HK-2 (cell line): ENCODE results near the gene TRIM52.

Experiments used
- DNase-seq: peaks from one replicate; pipeline ENCODE4 v3.0.0-alpha.2; 2018; ENCODE audit not compliant: unreplicated experiment

TRIM52 gene

DNA sequence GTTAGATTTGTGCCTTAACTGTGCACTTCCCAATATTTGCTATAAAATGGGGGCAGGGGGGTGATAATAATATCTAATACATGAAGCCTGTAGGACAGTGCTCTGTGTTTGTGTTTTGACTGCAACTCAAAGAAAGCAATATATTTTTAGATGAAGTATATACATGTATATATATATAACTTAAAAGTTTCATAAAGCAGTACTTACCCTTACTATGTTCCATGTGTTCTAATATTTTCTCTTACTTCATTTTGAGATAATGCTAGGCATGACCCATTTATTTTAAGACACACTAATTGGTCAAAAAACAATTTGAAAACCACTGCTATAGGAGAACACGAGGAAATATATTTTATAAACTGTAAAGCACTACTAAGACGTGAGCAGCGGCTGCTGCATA is 2.4 kb downstream of the TRIM52 start:
- DNase-seq = no peak

DNA sequence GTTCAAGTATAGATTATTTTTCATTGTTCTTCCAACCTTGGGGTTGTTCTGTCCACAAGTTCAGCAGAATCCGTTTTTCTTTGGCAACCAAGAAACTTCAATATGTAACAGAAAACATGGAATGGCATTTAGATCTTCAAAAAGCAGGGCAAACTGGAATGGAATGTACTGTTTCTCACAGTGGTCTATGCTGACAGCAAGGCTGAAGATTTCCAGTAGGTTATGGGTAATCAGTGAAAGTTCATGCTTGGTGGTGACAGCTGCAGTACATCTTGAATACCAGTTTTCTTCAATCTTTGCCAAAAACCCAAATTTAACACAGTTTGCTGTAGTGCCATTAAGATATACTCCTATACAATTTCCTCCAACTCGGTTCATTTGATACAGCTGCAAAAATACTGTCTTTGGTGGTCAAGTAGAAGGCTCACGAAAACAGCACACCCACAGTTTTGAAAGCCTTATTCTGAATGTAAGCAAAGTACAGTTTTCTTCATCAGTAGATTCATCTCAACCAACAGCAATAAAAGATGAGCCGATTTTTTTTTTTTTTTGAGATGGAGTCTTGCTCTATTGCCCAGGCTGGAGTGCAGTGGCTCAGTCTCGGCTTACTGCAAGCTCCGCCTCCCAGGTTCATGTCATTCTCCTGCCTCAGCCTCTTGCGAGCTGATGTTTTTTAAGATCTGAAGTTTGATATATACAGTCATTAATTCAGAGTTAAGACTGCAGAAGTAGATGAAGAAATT is 4.9 kb downstream of the TRIM52 start:
- no peak for DNase-seq

DNA sequence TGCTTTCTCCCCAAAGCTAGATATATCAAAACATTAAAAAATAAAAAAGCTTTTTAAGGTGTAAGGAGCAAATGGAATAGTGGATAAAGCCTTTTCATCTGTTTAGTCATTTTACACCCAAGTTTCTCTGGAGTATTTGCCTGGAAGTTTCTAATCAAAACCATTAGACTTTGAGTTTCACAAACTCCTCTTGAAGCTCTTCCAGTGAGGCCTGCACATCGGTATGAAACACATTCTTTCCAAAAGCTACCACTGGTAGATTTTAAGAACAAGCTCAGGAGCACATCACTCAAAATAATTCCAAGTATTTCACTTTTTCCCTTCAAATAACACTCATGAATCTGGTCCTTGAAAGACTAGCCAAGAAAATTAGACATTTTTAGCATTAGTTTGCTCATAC is 5.7 kb downstream of the TRIM52 start:
- no peak for DNase-seq

DNA sequence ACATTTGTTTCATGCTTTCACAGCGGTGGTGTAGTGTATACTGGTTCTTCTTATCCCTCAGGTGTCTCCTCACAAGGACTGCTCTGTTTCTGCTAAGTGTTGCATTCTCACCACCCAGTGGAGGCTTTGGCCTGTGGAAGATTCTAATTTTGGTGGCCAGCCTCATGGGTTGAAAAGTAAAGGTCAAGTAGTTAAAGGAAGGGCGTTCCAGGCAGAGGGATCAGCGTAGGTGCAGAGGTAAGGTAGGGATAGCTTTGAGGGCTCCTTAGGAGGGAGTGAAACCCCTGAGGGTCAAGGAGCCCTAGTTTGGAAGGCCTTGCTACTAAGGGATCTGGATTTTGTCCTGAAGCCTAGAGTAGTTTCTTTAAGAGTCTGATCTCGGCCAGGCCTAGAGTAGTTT is 12.7 kb downstream of the TRIM52 start:
- DNase-seq = no peak

DNA sequence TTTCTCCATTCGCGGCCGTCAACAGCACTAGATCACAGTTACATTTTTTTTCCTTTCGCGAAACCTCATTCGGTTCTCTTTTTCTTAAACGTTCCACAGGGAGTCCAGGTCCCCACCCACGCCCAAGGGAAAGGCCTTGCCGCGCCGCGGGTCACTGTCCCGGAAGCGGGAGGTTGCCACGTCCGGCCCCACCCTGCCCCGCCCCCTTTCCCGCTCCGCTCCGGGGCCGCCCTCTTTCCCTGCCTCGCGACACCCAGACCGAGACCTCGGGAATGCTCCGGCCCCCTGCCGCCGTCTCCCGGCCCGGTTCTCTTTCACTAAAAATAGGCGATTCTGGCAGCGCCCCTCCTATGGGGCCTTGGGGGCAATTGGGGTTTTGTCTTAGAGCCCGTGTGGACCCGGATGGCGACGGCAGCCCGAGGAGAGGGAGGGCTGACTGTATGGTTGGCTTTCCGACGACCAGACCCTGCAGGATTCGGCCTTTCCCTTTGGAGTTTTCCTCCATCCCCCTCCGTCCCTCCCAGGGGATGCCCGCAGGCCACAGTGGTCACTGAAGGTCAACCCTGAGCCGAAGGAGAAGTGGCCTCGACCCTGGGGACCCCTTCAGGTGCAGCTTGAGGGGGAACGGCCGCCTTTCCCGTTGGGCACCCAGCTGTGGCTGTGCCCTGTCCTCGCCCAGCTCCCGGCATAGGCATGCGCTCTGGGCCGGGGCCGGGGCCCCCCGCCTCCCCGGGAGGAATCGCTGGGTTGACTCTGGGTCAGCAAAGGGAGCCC is 14.5 kb downstream of the TRIM52 start:
- peak; percentile 85 for DNase-seq

DNA sequence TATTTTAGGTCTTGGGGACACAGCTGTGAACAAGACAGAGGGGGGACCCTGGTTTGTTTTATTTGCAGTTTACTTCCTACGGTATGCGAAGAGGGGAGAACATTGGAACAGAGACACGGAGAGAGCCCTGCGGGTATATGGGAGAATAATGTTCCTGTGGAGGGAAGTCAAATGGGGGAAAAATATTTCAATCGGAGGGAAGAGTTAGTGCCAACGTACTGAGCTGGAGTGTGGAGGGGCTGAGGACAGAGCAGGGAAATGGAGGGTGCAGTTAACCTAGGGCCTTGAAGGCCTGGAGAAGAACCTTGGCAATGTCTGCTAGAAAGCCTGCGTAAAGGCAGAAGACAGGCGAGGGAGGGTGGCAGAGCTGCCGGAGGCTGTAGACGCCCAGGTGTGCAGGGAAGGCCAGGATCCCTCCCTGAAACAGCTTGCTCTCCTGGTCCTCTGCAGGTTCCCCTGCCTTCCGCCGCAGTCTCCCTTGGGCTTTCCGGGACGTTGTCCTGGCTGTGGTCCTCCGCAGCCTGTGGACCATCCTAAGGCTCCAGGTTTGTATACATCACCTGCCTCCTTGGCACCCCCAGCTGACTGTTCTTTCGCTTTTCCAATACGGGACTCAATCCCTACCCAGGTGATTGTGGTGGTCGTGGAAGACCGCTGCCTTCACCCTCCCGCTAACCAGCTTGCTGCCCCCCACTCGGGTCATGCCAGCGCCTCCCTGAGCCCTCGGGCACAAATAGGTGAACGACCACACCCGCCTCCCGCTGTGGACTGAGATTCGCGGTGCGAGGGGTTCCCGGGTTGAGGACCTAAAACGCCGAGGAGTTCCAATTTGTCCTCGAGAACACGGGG is 15.3 kb downstream of the TRIM52 start:
- DNase-seq = no peak

DNA sequence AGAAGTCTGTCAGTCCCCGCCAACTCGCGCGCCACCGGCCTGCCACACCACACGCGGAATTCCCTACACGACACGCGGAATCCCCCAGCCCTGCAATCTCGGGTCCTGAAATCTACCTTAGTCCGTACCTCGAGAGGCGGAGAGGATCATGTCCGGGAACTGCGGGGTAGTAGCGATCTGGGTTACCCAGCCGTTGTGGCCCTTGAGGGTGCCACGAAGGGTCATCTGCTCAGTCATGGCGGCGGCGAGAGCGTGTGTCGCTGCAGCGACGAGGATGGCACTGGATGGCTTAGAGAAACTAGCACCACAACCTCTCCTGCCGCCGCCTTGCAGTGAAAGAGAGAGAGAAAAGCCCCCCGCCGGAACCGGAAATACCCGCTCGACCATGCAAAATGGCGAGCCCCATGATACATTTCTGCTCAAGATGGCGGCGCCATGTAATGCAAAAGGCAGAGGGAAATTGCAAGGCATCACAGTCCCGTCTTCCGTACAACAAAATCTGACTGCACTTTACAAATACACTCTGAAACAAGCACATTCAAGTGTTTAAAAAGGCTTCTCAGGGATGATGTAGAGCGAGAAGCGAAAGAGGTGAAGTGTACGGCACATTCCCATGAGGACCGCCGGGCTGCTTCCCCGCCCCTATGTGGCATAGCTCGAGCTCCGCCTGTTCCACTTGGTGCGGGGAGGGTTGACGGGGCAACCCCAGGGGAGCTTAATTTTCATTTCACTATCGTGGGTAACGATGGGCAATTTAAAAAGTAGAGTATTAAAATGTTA is 17.2 kb downstream of the TRIM52 start, which contains the start of gene RACK1:
Gene RACK1 (minus strand): TSS at position 343 of the 780 bp plus-strand sequence. CDS start 106 bp downstream, at position 237.
- peak; percentile 81 for DNase-seq

DNA sequence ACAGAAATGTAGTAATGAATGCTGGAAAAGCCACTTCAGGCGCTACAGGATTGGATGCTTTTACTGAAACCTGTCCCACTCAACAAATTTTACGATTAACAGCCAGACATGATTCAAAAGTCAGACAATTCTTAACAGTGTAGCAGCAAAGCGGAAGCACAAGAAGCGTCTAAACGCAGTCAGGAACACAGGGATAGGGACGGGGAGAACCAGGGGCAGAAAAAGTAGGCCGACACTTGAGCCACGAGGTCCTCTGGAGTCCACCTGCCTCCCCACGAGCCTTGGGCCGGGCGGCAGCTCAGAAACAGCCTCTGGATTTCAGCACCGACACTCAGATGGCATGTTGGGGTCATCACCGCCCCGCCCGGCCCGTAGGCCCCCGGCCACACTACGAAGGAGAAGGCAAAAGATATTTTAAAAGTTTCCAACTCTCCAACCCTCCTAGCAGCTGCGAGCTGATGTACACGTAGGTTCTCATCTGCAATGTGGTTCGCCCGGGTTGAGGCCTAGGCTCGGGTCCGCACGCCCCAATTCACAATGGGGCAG is 17.9 kb downstream of the TRIM52 start:
- DNase-seq = no peak

DNA sequence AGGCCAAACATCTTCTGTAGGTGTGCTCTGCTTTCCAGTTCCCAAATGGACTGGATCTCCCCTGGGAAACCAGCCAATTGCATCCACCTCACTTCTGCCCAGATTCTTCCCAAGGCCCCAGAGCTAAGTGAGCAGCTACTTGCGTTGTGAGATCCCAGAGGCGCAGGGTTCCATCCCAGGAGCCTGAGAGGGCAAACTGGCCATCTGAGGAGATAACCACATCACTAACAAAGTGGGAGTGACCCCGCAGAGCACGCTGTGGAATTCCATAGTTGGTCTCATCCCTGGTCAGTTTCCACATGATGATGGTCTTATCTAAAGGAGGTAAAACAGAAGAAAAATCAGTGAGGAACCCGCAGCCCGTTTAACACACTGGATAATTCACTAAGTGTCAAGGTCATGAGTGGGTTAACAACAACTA is 18.9 kb downstream of the TRIM52 start:
- no peak for DNase-seq

DNA sequence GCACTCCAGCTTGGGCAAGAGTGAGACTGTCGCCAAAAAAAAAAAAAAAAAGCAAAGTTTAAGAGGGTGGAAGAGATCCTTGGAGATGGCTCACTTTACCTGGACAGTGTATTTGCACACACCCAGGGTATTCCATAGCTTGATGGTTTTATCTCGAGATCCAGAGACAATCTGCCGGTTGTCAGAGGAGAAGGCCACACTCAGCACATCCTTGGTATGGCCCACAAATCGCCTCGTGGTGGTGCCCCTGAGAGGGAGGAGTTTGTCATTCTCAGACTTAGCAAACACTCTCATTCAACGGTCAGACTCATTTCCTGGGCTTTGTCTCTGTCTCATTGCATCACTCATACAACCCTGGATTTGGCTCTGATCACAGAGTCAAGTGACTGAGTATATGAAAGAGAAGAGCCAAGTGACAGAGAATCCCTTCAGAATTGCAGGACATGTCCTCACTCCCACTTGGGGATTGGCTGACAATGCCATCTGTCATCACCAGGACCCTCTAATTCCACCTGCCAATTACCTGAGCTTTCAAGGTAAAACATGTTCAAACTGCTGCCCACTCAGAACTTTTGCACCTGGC is 19.5 kb downstream of the TRIM52 start:
- DNase-seq = peak; percentile 35

DNA sequence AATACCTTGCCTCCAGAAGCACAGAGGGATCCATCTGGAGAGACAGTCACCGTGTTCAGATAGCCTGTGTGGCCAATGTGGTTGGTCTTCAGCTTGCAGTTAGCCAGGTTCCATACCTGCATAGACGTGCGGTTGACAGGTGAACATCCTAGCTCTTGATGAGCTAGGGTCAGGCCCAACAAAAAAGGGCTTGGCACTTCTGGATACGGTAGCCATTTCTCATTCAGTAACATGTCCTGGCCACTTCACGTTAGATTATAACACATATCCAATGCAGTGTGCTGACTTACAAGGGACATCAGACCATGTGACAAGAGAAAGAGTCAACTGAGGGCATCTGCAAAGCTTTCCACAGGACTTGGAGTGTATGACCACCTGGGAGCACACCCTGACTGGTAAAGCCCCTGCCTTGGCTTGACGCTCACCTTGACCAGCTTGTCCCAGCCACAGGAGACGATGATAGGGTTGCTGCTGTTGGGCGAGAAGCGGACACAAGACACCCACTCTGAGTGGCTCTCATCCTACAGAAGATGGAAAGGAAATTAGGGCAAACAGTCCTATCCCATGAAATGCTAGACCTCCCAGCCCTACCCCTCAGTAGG is 21.8 kb downstream of the TRIM52 start:
- DNase-seq = no peak

DNA sequence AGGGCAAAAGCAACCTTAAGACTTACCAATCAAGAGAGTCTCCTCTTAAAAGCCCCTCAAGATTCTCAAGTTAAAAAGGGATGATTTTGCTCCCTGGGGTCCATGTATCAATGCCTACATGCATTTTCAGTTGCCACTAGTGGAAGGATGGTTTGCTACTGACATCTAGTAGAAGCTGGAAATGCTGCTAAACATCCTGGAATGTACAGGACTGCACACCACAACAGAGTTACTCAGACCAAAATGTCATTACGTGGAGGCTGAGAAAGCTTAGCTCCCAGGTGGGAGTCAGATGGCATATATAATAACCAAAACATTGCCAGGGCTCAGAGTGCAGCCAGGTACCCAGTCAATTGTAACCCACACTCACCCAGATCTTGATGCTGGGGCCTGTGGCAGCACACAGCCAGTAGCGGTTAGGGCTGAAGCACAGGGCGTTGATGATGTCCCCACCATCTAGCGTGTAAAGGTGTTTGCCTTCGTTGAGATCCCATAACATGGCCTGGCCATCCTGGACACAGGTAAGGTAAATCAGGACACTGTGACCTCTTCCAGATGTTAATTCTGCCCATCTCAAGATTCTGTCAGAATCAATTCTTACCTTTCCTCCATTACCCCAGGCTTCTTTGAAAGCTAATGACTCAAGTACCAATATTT is 23.1 kb downstream of the TRIM52 start:
- DNase-seq = no peak

DNA sequence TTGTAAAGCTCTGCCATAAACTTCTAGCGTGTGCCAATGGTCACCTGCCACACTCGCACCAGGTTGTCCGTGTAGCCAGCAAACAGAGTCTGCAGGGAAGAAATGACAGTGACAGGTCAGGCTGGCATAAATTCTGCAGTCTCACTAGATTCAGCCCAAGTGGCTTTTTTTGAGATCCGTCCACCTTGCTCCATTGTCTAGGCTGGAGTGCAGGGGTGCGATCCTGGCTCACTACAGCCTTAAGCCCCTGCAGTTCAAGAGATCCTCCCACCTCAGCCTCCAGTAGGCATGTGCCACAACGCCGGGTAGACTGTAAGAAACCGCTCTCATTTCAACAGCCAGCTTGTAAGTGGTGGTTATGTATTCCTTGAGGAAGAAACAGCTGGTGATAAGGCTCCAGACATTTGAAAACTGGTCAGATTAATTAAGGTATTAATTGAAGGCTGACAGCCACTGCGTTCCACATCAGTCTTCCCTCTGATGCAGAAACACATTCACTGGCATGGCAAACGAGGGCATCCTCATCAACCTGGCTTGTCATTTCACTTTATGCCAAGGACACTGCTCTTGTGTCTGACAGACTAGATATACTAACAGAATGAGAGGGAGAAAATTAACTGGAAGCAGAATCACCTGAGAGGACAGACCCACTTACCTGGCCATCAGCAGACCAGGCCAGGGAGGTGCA is 23.8 kb downstream of the TRIM52 start:
- DNase-seq = no peak

DNA sequence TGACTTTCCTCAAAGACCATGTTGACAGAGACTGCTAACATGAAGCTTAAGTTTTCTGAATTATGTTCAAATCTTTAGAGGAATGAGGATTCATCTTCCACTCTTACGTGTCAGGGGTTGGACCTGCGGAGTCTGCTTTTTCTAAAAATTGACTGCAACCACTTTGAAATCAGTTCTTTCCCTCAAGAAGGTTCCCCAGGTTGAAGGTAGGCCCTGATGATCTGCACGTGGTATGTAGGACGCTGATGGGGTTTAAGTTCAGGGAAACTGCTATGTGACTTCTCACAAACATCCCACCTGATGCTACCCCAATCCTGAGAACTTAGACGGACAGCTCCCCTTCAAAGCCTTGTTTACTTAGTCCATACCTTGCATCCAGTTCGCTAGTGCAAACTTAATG is 24.5 kb downstream of the TRIM52 start:
- no peak for DNase-seq

DNA sequence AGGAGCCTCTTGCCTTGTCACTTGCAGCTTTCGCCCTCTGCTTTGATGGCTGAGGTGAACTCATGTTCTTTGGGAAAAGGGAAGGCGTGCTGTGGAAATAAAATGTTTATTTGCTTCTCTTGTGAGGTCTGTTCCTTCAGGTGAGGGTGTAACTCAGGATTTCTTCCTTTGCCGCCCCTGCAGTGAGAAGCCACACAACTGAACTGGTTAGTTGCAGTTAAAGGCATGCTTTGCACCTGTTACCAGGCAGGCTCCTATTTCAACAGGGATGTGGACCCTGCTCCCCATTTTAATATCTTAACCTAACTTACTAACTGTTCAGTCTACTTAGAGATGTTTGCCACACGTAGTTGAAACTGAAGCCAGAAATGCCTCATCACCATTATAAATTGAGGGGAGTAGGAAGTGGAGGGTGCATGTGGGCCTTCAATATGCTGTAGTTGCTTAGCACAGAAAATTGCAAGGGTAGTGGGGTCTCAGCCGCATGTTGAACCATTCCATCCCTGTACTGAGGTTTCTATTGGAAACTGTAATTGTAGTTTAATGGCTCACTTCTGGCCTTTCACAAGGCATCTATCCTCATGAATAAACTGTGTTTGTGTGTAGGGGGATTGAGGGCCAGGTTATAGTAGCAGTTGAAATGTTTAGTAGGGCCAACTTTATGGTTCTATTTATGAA is 25.1 kb downstream of the TRIM52 start:
- DNase-seq = no peak

DNA sequence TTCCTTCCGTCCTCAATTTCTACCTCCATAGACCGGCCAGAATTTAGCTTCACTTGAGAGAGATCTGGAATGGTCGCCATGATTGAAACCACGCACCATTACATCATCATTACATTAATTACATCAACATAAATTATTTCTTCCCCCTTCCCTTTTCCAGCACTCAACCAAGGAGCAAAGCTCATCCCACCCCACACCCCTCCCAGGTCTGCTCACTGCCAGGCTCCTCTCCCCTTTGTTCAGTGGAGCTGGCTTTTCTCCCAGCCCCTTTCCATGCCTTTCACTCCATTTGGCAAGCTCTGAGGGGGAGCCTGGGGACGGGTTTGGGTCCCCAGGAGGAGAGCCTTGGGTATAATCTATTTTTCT is 25.6 kb downstream of the TRIM52 start:
- no peak for DNase-seq

DNA sequence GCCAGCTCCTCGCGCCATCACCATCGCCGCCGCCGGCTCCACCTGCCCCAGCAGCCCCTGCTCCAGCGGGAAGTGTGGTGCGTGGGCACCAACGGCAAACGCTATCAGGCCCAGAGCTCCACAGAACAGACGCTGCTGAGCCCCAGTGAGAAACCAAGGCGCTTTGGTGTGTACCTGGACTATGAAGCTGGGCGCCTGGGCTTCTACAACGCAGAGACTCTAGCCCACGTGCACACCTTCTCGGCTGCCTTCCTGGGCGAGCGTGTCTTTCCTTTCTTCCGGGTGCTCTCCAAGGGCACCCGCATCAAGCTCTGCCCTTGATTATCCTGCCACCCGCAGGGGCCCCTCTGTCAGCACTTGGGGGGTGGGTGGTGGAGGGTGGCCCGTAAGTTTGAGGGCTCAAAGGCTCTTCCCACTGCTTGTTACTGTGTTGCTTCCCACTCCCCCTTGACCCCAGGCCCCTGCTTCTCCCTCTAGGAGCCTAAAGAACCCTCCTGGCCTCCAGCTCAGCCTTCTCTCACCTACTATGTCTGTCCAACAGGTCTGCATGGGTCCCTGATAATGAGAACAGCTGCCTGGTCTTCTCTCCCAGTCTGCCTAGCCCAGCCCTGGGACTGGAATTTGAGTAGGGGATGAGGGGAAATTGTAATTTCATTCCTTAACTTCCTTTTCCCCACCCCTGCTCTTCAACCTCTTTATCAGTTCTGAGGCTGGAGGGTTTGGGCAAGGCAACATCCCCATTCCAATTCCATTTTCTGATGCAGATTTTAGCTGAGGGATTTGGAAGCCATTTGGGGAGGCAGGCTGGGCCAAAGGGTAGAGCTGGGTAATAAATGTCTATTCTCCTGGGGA is 26.3 kb downstream of the TRIM52 start:
- DNase-seq = no peak
